ENCODE data around the gene NRAP. TPM values are rescaled to one million over a fixed set of nuclear protein-coding genes. Genes with fewer than 3 reads are reported as not detected.

NRAP gene
- total and polyA plus RNA-seq, 2 of the 4 experiments (the other 2 are of a cell fraction) = not detected

- BruUV-seq (replicated peaks) = no TSS peak
- no peak overlapping the region for H3K56ac ChIP-seq (ENCODE audit: extremely low read depth, insufficient read depth, low read length)
- no peak overlapping the region for H2AK9ac ChIP-seq (replicated peaks; ENCODE audit: low read depth, low read length, poor library complexity)
- DNase-seq = no peak
- no peak overlapping the region for H4K5ac ChIP-seq (ENCODE audit: low read depth, low read length)
- no peaks in the 10 kb centered on the region for H3K4me1 ChIP-seq (ENCODE audit: control insufficient read depth, insufficient read depth, low read length)
- no peak overlapping the region for H2BK20ac ChIP-seq (ENCODE audit: low read depth, low read length)
- H3K9me3 ChIP-seq (ENCODE audit: control insufficient read depth, insufficient read depth, low read length) = no peaks in the 10 kb centered on the region
- intact Hi-C loops (cut with micrococcal nuclease) = no loop called here
- no peak overlapping the region for H4K8ac ChIP-seq (ENCODE audit: low read depth in 2 of 2, low read length in 2 of 2)
- TF ChIP-seq RFX5 (IDR thresholded peaks at IDR 0.05; ENCODE audit: low read depth, low read length) = no peak
- TF ChIP-seq RCOR1 (IDR thresholded peaks at IDR 0.05; ENCODE audit: insufficient replicate concordance, low read length) = no peak
- no peak for TF ChIP-seq SMC3 (IDR thresholded peaks at IDR 0.05; ENCODE audit: low read depth, low read length)
- TF ChIP-seq FOS (IDR thresholded peaks at IDR 0.05; ENCODE audit: low read depth, low read length) = no peak
- TF ChIP-seq MAFK (IDR thresholded peaks at IDR 0.05; ENCODE audit: low read depth, low read length) = no peak
- no peak for TF ChIP-seq NFE2L2 (IDR thresholded peaks at IDR 0.05; ENCODE audit: low read depth, low read length)
- no peak for TF ChIP-seq CHD1 (IDR thresholded peaks at IDR 0.05; ENCODE audit: low read depth, low read length)
- TF ChIP-seq MAZ (IDR thresholded peaks at IDR 0.05; ENCODE audit: borderline replicate concordance, low read depth, low read length) = no peak
- TF ChIP-seq POLR2A (IDR thresholded peaks at IDR 0.05; ENCODE audit: low read depth, low read length) = no peak
- no peak for TF ChIP-seq BHLHE40 (IDR thresholded peaks at IDR 0.05; ENCODE audit: low read depth, low read length)
- TF ChIP-seq USF2 (IDR thresholded peaks at IDR 0.05; ENCODE audit: low read depth, low read length) = no peak
- TF ChIP-seq CEBPB (IDR thresholded peaks at IDR 0.05; ENCODE audit: low read depth, low read length) = no peak
- no peak for TF ChIP-seq CTCF (conservative IDR thresholded peaks at IDR 0.05; ENCODE audit: low read depth, low read length)
- TF ChIP-seq RAD21 (IDR thresholded peaks at IDR 0.05; ENCODE audit: low read length) = no peak
- TF ChIP-seq ELK1 (IDR thresholded peaks at IDR 0.05; ENCODE audit: borderline replicate concordance, low read depth, low read length) = no peak
- TF ChIP-seq MXI1 (IDR thresholded peaks at IDR 0.05; ENCODE audit: borderline replicate concordance, low read depth, low read length) = no peak
- no peaks in the 10 kb centered on the region for H3K9me1 ChIP-seq (ENCODE audit: insufficient read depth, low read length)
- H2BK15ac ChIP-seq (ENCODE audit: low read depth, low read length) = no peak overlapping the region
- no peak overlapping the region for H3K27ac ChIP-seq (ENCODE audit: insufficient read depth, low read length)
- H2AFZ ChIP-seq (replicated peaks; ENCODE audit: low read length, poor library complexity) = no peak overlapping the region
- H3K79me1 ChIP-seq (ENCODE audit: low read depth in 1 of 2, low read length in 2 of 2) = no peaks in the 10 kb centered on the region
- no peak overlapping the region for H2BK5ac ChIP-seq (ENCODE audit: low read depth, low read length, poor library complexity, severe bottlenecking)
- no peak overlapping the region for H3K4me3 ChIP-seq (ENCODE audit: insufficient read depth, low read depth, low read length)
- H3K18ac ChIP-seq (ENCODE audit: low read depth, low read length) = no peak overlapping the region
- no peak overlapping the region for H2AK5ac ChIP-seq (ENCODE audit: low read depth, low read length)
- no peaks in the 10 kb centered on the region for H3K36me3 ChIP-seq (ENCODE audit: control insufficient read depth, insufficient read depth, low read length)
- H3K23ac ChIP-seq (ENCODE audit: low read depth, low read length) = no peak overlapping the region
- no peak overlapping the region for H2BK120ac ChIP-seq (ENCODE audit: low read depth, low read length)
- no peak overlapping the region for H3K4ac ChIP-seq (ENCODE audit: low read depth, low read length)
- H3K4me2 ChIP-seq (ENCODE audit: low read depth, low read length) = no peak overlapping the region
- POLR2A ChIA-PET (ENCODE audit: unreplicated experiment) = no interaction called here
- H3K27me3 ChIP-seq (ENCODE audit: control insufficient read depth, insufficient read depth, low read length) = no peaks in the 10 kb centered on the region
- no peak overlapping the region for H3K9ac ChIP-seq (ENCODE audit: low read depth, low read length)
- in situ Hi-C loops (cut with MboI; ENCODE audit: low sequenced_read_pairs) = no loop called here
- WGBS, 2 experiments (ENCODE audit: extremely low coverage in 2 of 2, insufficient read length in 1 of 2) = 0% methylated on average over 2 of the region's 8 CpGs; no CpG with 5 or more reads in 1 of the 2 experiments
- CTCF ChIA-PET = no interaction called here
- no peak for ATAC-seq (ENCODE audit: low read depth)
- H4K91ac ChIP-seq (ENCODE audit: insufficient read depth, low read depth, low read length) = no peak overlapping the region
- dilution Hi-C loops (cut with HindIII; ENCODE audit: low sequenced_read_pairs, unreplicated experiment) = no loop called here
- H3K14ac ChIP-seq (replicated peaks; ENCODE audit: low read depth, low read length) = no peak overlapping the region
- H4K20me1 ChIP-seq (ENCODE audit: insufficient read depth, low read length) = no peaks in the 10 kb centered on the region
Measured at GRCh38 chr10:113569576-113569975, 94.3 kb downstream of the NRAP start.
